Activated CD4-positive, alpha-beta T cell treated with anti-CD3 and anti-CD28 coated beads for 24 hours (primary cell): Measurements from ENCODE around the gene DIDO1.

Source experiments
- DNase-seq, 2 donors: peaks; one replicate each; pipeline ENCODE4 v3.0.0-alpha.2; 2020; ENCODE audit warnings: low read depth in 2 of 2

DIDO1 gene

GRCh38 chr20:62926229-62927127 lies at the start of gene DIDO1:
TSS of gene DIDO1 (minus strand) at chr20:62926505.
- peak; percentile 82 to 84 for DNase-seq

DNA sequence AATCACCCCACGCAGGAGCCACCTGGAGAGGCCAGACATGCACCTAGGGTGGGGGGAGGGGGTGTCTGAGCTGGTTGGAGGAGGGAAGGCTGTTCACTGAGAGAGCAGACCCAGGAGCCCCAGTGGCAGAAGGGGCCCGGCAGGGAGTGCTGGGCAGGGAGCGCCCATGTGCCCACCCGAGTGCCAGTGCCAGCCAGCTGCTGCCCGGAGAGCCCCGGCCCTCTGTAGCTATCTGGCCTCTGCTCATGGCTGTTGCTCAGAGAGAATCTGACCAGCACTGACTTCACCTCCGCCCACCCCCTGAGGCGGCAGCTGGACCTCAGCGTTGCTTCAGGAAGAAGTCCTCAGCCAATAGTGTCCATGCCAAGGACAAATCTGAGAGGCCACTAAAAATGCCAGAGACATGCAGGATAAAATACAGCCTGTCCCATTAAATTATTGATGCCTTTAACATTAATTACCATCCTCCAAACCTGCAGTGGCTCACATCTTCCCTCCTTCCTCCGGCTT lies 49.0 kb upstream of the DIDO1 start:
- no peak for DNase-seq

- no peak for DNase-seq
These were observed 46.8 kb upstream of the DIDO1 start for GRCh38 chr20:62972845-62973745.

- peak; percentile 72 to 89 for DNase-seq
These were observed 45.9 kb upstream of the DIDO1 start for GRCh38 chr20:62971950-62972844.

DNA sequence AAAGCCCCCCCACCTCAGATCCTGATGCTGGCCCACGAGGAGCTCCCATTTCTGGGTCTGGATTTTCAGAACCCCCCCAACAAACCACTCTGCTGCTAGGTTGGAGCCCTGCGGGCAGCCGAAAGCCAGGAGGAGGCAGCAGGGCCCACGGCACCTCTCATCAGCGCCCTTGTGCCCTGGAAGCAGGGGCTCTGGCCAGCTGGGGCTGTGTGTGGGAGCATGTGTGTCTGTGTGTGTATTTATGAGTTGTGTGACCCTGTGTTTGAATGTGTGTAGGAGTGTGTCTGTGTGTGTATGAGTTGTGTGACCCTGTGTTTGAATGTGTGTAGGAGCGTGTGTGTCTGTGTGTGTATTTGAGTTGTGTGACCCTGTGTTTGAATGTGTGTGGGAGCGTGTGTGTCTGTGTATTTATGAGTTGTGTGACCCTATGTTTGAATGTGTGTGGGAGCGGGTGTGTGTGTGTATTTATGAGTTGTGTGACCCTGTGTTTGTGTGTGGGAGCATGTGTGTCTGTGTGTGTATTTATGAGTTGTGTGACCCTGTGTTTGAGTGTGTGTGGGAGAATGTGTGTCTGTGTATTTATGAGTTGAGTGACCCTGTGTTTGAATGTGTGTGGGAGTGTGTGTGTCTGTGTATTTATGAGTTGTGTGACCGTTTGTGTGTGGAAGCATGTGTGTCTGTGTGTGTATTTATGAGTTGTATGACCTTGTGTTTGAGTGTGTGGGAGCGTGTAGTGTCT lies 45.1 kb upstream of the DIDO1 start:
- DNase-seq = no peak

DNA sequence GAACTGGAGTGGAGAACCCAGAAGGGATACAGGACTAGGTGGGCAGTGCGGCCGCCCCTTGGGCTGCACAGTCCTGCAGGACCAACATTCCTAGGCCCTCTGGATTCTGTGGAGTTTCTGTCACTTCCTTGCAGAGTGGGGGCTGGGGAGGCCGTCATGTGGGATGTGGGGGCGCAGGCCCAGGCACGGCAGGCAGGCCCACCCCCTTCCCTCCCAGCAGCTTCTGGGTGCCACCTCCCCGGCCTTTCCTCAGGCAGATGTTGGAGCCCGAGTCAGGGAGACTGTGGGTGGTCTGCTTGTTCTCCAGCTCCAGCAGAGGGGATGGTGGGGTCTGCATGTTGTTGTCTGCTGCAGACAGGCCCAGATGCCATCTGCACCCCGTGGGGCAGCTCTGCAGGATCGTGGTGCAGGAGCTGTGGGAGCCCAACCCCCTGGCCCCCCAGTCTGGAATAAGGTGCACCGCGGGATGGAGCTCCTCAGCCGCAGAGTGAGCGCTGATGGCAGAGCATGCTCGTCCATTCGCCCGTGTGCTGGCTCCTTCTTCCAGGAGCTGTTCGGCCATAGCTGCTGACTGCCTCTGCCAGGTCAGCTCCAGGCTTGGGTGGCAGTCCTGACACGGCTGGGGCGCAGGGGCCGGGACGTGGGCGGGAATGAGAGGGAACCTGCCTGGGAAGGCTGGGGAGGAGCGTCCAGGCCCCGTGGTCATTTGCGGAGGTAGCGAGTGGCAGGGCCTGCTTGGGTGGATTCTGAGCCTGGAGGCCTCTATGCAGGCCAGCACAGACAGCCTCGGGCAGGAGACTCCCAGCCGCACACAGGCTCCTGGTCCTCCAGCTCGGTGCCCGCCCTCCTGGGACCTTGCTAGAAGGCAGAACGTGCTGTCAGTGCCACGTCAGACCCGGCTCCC lies 44.3 kb upstream of the DIDO1 start:
- DNase-seq = no peak

- DNase-seq = no peak
These were observed 43.6 kb upstream of the DIDO1 start for GRCh38 chr20:62969939-62970306.

DNA sequence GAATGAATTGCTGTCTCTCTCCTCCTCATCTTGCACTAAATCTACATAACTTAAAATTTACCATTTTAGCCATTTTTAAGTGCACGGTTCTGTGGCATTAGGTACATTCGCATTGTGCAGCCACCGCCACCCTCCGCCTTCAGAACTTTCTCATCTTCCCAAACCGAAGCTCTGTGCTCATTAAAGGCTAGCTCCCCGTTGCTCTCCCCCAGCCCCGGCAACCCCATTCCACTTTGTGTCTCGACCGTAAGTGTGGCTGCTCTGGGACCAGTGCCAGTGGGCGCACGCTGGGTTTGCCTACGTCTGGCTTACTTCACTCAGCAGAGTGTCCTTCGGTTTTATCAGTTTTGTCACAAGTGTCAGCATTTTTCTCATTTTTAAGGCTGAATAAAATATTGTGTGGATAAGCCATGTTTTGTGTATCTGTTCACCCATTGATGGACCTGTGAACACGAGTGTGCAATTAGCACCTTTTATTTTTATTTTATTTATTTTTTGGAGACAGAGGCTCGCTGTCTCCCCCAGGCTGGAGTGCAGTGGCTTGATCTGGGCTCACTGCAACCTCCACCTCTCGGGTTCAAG lies 43.0 kb upstream of the DIDO1 start:
- DNase-seq = no peak

DNA sequence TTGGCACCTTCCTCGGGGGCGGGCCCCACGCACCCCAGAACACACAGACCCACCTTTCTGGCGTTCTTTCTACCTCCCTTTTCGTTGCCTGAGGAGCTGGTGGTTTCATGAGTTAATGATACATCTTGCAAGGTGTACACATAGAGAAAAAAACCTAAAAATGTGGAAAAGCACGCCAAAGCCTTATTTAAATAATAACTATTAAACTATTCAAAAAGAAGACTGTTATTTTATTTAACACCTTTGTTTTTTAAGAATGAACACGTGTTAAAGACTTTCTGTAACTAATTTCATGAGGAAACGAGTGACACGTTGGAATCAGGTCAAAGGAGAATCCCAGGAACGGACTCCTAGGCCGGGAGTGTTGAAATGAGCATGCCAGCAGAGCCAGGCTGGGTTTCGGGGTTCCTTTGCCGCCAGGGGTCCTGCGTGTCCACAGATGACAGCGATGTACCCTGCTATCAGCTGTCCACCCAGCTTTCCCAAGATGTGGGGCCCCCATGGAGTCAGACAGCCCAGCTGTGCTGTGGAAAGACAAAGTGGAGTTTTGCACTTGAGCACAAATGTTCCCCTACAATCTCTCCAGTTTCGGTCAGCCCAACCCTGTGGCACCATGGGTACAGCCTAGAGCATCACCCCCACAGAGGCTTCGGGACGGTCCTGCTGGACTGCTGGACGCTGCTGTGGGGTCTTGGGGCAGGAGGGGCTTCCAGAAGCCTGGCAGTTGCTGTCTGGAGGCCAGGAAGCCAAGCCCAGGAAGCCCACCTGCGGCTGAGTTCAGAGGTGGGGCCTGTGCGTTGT lies 42.3 kb upstream of the DIDO1 start:
- no peak for DNase-seq

GRCh38 chr20:62967628-62968351 lies 41.5 kb upstream of the DIDO1 start:
- DNase-seq = no peak

DNA sequence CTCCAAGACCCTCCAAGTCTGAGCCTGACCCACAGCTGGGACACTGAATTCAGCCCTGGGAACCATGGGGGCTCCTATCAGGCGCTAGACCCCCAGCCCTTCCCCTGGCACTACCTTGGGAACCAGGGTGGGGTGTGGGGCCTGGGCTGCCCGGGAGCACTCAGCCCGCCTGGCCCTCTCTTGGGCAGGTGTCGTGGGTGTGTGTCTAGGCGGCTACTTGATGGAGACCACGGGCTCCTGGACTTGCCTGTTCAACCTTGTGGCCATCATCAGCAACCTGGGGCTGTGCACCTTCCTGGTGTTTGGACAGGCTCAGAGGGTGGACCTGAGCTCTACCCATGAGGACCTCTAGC lies 40.8 kb upstream of the DIDO1 start:
- no peak for DNase-seq

GRCh38 chr20:62966212-62967148 lies 40.2 kb upstream of the DIDO1 start:
- DNase-seq = no peak

DNA sequence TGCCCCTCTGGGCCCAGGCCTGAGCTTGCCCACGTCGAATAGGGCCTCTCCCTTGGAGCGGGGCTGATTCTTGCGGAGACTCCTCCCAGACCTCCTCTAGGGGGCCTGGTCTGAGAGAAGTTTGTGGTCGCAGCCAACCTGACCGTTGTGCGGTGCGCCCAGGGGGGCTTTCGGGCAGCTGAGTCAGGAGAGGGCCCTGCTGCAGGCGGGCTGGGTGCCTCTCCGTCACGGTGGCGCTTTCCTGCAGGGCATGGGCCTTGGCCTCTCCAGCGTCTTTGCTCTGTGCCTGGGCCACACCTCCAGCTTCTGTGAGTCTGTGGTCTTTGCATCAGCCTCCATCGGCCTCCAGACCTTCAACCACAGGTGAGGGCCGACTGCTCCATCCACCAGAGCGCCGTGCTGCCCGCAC lies 39.1 kb upstream of the DIDO1 start:
- DNase-seq = no peak

DNA sequence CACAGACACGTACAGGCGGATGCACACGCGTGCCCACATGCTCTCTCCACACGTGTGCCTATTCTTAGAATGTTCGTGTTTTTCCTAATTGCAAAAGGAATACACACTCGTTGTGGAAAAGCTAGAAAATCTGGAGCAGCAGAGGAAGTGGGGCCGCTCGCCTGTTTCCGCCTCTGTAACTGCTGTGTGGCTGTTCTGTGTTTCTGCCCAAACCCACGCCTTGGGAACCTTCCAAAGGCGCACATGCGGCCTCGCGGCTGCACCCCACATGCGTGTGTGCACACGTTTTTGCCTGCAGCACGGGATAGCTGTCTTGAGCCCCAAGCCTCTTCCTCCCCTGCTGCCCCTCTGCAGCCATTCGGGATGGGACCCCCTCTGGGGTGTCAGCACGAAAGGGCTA lies 38.4 kb upstream of the DIDO1 start:
- DNase-seq = no peak

DNA sequence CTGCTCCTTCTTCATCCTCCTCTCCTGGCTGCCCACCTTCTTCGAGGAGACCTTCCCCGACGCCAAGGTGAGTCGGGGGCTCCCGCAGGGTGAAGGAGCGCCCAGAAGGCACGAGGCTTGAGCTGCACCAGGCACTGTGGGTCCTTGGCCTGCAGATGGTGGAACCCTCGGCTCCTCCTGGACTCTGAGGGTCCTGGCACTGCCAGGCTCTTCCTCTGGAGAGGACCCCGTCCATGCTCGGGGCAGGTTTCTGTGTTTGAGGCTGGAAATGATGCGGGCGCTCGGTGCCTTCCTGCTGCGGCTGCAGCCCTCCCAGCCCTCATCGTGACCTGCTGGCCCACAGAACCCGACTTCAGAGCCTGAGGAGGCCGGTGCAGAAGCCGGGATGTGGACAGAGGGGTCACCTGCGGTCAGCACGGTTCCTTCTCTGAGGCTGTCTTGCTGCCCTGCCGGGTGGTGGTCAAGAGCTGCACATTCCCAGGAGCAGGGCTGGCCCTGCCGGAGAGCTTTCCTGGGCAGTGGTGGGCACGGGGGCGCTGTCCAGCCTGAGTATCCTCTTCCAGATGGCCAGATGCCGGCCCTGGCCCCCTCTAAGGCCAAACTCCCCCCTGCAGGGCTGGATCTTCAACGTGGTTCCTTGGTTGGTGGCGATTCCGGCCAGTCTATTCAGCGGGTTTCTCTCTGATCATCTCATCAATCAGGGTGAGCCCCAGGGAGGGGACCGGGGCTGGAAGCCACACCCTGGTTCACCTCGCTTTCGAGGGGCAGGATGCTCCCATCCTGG lies 37.5 kb upstream of the DIDO1 start:
- DNase-seq = no peak
